ENCODE results near the gene RAD50.

RAD50 gene

DNA sequence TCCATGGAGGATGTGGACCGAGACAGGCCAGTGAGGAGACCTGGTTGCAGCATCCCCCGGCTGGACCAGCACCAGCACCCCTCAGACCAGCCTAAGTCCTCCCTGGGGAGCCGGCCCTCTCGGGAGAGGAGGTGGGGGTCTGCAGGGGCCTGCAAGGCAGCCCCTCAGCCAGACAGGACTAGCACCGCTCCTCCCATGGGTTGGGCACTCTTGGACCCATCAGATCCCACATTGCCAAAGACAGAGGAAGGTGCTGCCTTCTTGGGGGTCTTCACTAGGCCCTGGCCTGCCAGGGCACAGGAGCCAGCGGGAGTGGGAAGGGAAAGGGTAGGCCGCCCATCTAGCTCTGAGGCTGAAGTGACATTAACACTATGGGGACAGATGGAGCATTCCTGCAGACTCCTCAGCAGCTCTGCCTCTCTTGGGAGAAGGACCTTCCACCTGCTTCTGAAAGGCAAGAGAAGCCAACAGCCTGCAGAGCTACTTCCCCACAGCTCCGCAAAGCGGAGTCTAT is 108.0 kb downstream of the RAD50 start:
- H3K4me3 ChIP-seq (ENCODE audit: control insufficient read depth, low read depth, low read length): no peak overlapping the region
- no peak for DNase-seq (ENCODE audit: low read depth)
- TF ChIP-seq CTCF (IDR thresholded peaks at IDR 0.05; ENCODE audit: control insufficient read depth, insufficient read depth, low read depth, low read length, missing control alignments): no peak

GRCh38 chr5:132665574-132666080 is 108.8 kb downstream of the RAD50 start:
- no peak overlapping the region for H3K4me3 ChIP-seq (ENCODE audit: control insufficient read depth, low read depth, low read length)
- no peak for DNase-seq (ENCODE audit: low read depth)

DNA sequence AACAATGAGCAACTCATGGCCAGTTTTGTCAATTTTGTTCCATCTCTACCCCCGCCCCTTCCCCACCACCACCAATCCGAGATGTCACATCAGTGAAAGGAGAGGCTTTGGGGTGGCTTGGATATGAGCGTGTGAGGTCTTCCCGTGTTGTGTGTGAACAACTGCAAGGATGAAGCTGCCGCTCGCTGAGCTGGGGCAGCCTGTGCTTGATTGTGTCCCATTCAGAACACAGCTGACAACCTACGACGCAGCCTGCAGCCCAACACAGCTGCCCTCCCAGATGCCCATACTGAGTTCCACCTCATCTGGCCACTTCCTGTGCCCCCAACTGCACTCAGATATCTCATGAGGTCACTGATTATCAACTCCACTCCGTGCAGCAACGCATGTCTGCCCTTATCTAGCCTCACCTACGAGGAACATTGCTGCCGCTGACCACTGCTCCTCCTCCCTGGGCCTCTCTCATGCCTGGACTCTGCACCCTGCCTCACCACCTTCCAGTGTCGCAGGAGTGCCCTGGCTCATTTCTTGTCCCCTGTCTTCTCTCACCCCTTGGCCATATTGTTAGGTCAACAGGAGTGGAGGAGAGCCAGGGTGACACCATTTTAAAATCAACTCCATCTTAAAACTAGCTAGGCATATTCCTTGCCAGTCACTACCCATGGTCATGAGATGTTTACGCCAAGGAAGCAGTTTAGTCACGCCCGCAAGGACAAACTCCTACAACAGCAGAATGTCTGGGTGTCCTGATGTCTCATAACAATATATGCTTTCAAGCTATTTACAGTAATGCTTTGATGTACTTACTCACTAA is 109.7 kb downstream of the RAD50 start:
- no peak for TF ChIP-seq CTCF (IDR thresholded peaks at IDR 0.05; ENCODE audit: control insufficient read depth, insufficient read depth, low read depth, low read length, missing control alignments)
- no peak overlapping the region for H3K4me3 ChIP-seq (ENCODE audit: control insufficient read depth, low read depth, low read length)
- DNase-seq (ENCODE audit: low read depth): no peak

More at GRCh38 chr5:132665574-132666080, 108.8 kb downstream of the RAD50 start:
- no peak for TF ChIP-seq CTCF (IDR thresholded peaks at IDR 0.05; ENCODE audit: control insufficient read depth, insufficient read depth, low read depth, low read length, missing control alignments)

DNA sequence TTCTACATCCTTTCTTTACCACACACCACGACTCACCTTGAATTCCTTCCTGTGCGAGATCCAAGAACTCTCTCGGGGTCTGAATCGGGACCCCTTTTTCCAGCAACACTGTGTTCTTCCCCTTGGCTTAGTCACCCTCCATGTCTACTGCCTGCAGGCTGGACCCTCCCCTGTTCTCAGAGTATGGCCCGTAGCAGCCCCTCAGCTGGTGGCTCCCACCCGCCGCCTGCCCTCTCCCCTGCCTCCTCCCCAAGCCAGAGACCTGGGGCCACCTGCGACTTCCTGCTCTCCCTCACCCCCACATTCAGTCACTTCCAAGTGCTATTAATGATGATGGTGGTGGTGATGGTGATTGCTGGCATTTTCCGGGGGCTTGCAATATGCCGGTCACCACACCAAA is 110.5 kb downstream of the RAD50 start:
- H3K4me3 ChIP-seq (ENCODE audit: control insufficient read depth, low read depth, low read length): no peak overlapping the region
- no peak for TF ChIP-seq CTCF (IDR thresholded peaks at IDR 0.05; ENCODE audit: control insufficient read depth, insufficient read depth, low read depth, low read length, missing control alignments)
- DNase-seq (ENCODE audit: low read depth): no peak

- no peak overlapping the region for H3K4me3 ChIP-seq (ENCODE audit: control insufficient read depth, low read depth, low read length)
- TF ChIP-seq CTCF (IDR thresholded peaks at IDR 0.05; ENCODE audit: control insufficient read depth, insufficient read depth, low read depth, low read length, missing control alignments): no peak
- no peak for DNase-seq (ENCODE audit: low read depth)
Measured at GRCh38 chr5:132667761-132668705, 111.3 kb downstream of the RAD50 start.

DNA sequence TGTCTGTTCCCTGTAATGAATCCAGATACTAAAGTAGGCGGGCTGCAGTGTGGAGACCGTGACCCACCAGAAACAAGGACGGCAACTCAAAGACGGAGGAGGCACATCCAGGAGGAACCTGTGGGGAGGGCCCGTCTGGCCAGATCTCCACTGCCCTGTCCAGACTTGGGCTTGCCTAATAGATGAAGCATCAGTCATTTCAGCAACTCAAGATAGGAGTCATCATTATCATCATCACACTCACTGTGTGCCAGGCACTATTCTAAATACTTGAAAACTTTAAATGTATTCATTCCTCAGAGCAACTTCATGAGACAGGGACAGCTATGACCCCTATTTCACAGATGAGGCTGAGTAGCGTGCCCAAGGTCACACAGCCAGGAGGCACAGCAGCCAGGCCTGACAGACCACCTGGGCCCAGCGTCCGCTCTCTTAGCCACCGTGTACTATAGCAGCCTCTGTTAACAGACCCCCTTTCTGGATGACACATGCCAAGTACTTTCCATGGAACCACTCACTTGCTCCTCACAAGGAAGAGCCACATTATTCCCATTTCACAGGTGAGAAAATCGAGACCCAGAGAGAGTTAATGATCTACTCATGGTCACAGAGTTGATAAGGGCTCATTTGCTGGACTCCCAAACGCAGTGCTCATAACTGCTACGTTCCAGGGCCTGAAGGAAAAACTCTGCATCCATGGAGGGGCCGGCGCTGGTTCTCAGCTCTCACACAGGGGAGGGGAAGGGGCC is 112.1 kb downstream of the RAD50 start:
- no peak for DNase-seq (ENCODE audit: low read depth)
- TF ChIP-seq CTCF (IDR thresholded peaks at IDR 0.05; ENCODE audit: control insufficient read depth, insufficient read depth, low read depth, low read length, missing control alignments): no peak
- no peak overlapping the region for H3K4me3 ChIP-seq (ENCODE audit: control insufficient read depth, low read depth, low read length)
